Right hindlimb (tissue), 1 donor: ENCODE data around the gene ADM2.
"Not testable (repeated sequence)": the region's sequence is repeated elsewhere in the genome, so short reads cannot be mapped to it uniquely, and the experiment has no call there.

Source experiments
- DNase-seq: peaks from one replicate; pipeline ENCODE4 v3.0.0-alpha.2; 2018

Gene ADM2

DNA sequence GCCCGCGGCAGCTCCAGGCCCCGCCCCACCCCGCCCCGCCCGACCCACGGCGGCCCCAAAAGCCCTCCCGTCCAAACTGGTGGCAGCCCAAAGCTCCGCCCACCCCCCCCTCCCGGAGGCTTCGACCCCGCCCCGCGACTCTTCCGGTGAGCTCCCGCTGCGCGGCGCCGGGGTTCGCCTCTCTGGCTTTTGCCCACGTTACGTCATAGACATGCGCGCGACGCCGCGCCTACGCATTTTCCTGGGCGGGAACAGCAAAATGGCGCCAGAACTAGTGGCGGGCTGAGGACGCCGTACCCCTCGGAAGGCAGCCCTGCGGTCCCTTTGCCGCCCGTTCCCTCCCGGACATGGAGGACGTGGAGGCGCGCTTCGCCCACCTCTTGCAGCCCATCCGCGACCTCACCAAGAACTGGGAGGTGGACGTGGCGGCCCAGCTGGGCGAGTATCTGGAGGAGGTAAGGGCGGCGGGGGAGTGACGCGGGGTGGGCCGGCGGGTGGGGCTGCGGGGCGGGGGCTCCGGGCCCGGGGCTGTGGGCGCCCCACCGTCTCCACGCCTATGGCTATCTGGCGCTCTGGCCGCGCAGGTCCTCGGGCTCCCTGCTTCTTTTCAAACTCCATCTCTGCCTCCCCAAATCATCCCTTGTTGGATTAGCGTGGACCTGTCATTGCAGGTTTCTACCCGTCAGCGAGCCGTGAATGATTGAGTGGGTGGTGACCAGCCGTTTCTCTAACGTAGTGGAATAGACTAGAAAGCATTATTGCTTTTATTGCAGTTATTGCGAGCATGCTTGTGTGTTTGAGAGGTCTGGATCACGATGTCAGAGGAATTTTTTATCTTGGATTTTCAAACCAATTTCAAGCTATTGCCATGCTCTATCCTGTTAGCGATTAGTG lies 26.9 kb downstream of the ADM2 start, which contains the start of gene NCAPH2:
TSS of gene NCAPH2 (plus strand) at position 234 of the 894 bp plus-strand sequence. CDS start at position 348, 114 bp downstream.
- DNase-seq: peak; percentile 98

DNA sequence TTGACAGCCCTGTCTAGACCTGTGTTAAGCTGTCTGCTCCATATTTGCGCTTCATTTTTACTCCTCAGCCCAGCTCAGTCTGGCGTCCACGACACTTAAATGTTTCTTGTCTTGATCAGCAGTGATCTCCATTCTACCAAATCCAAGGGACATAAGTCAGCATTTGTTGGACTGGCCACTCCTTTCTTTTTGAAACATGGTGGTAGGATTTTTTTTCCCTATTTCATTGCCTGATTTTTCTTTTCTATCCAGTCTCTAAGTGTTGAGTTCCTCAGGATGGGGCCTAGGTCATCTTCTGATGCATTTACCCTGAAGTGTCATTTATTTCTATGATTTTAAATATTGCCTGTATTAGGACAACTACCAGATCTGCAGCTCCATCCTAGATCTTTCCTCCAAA lies 27.6 kb downstream of the ADM2 start:
- DNase-seq: no peak

DNA sequence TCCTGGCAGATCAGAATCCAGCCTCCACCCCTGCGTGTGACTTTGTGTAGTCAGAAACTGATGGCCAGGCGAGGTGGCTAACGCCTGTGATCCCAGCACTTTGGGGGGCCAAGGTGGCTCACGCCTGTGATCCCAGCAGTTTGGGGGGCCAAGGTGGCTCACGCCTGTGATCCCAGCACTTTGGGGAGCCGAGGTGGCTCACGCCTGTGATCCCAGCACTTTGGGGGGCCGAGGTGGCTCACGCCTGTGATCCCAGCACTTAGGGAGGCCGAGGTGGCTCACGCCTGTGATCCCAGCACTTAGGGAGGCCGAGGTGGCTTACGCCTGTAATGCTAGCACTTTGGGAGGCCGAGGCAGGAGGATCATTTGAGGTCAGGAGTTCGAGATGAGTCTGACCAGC lies 31.8 kb downstream of the ADM2 start:
- DNase-seq: no peak

DNA sequence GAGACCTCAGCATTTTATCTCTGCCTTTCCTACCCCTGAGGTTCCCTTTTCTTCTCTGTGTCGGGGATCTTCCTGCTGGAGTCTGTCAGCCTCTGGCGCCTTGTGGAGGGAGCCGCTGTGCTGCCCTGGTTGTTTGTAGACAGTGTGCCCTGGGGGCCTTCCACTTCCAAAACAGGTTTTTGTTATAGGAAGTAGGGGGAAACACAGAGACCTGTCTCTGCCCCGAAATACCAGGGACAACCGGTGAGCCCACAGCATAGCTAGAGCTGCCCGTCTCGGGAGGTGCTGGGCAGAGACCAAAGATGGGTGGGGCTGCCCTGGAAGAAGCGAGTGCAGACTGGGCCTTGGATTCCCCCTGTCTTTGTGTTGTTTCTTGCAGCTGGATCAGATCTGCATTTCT lies 34.7 kb downstream of the ADM2 start:
- DNase-seq: no peak

DNA sequence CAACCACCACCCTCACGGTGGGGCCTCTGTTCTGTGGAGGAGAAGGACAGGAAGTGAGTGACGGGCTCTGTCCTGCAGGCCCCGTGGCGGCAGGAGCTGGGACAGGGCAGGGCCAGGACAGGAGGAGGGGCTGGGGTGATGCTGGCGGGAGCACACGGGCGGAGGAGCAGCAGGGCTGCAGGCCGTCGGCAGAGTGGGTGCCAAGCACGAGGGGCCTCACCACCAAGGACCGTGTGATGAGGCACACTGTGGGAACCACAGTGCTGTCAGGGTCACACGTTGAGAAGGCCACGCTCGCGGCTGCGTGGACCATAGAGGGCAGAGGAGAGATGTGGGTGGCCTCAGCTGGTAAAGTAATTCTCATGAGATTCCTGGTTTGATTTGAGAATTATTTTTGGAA lies 35.5 kb downstream of the ADM2 start:
- no peak for DNase-seq

DNA sequence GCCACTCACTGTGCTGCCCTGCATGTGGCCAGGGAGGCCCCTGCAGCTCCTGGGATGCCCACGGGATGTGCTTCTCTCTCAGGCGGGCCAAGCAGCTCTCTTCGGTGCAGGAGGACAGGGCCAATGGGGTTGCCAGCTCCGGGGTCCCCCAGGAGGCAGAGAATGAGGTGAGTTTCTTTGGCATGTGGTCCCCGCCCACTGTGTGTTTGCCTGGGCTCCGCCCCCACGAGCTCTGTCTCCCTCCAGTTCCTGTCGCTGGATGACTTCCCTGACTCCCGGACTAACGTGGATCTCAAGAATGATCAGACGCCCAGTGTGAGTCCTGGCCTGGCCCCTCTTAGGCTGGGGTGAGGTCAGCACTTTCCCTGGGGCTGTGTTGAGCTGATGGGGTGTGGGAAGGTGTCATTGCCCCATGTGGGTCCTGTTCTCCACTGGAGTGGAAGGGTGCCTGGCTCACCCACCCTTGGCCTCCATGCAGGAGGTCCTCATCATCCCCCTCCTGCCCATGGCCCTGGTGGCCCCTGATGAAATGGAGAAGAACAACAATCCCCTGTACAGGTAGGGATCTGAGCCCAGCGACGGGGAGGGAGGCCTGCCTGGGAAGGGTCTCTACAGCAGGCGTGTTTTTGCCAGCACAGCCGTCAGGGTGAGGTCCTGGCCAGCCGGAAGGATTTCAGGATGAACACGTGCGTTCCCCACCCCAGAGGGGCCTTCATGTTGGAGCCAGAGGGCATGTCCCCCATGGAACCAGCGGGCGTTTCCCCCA lies 36.3 kb downstream of the ADM2 start:
- DNase-seq: no peak

DNA sequence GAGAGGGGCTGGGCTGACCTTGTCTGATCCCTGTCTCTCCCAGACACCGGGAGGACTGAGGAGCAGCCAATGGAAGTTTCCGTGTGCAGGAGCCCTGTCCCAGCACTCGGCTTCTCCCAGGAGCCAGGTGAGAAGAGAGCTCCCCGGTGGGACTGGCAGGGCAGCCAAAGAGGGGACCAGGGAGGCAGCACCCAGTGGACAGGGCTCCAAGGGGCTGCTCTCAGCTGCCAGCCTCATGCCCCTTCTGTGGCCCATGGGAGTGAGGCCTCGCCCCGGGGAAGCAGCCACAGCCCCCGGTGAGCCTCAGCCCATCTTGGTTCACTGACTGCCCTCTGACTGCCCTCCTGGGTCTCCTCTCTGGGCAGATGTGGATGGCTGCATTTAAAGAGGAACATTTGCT lies 37.3 kb downstream of the ADM2 start:
- DNase-seq: no peak

DNA sequence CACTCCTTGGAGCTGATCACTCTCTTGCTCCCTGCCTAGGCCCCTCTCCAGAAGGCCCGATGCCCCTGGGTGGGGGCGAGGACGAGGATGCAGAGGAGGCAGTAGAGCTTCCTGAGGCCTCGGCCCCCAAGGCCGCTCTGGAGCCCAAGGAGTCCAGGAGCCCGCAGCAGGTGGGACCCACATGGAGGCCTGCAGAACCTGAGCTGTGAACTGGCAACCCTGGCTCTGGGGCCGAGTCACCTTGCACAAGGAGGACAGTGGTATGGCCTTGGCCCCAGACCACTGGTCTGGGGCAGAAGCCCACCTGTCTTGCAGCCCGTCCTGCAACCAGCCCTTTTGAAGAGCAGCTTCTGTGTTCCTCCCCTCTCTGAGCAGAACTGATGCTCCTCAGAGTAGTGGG lies 37.8 kb downstream of the ADM2 start:
- DNase-seq: no peak

DNA sequence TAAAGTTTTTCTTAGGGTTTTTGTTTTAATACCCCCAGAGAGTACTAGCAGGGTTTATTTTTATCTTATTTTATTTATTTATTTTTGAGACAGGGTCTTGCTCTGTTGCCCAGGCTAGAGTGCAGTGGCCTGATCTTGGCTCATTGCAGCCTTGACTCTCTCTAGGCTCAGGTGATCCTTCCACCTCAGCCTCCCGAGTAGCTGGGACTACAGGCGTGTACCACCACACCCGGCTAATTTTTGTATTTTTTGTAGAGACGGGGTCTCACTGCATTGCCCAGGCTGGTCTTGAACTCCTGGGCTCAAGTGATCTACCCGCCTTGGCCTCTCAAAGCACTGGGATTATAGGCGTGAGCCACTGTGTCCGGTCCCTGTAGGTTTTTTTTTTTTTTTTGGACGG lies 38.8 kb downstream of the ADM2 start:
- not testable (repeated sequence) for DNase-seq

DNA sequence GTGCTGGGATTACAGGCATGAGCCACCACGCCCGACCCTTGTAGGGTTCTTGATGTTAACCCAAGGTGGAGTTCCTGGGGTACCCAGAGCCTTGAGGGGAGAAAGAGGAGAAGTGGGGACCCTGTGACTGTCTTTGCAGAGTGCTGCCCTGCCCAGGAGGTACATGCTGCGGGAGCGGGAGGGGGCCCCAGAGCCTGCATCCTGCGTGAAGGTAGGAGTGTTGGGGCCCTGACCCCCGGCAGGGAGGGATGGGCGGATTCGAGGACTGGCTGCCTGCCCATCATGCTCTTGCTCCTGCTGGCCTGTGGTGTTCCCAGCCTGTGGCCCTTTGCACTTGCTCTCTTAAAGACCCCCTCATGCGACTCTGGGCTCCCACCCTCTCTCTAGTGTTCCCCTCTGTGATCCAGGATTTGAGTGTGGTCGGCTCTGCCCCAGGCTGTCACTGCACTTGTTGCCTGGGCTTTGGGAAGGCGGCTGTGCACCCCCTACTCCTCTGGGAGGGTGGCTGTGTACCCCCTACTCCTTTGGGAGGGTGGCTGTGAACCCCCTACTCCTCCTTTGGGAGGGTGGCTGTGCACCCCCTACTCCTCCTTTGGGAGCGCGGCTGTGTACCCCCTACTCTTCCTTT lies 39.6 kb downstream of the ADM2 start:
- no peak for DNase-seq

DNA sequence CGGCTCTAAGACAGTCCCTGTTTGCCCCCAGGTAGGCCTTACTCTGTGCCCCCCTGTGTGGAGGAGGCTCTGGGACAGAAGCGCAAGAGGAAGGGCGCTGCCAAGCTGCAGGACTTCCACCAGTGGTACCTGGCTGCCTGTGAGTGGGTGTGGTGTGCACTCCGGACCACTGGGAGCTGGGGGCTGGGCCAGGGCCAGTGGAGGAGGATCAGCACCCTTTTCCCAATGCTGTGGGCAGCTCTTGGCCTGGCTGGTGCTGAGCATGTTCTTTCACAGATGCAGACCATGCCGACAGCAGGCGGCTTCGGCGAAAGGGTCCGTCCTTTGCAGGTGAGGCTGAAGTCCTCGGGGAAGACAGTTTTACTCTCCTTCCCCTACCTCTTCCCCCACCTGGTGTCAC lies 40.4 kb downstream of the ADM2 start:
- DNase-seq: no peak

DNA sequence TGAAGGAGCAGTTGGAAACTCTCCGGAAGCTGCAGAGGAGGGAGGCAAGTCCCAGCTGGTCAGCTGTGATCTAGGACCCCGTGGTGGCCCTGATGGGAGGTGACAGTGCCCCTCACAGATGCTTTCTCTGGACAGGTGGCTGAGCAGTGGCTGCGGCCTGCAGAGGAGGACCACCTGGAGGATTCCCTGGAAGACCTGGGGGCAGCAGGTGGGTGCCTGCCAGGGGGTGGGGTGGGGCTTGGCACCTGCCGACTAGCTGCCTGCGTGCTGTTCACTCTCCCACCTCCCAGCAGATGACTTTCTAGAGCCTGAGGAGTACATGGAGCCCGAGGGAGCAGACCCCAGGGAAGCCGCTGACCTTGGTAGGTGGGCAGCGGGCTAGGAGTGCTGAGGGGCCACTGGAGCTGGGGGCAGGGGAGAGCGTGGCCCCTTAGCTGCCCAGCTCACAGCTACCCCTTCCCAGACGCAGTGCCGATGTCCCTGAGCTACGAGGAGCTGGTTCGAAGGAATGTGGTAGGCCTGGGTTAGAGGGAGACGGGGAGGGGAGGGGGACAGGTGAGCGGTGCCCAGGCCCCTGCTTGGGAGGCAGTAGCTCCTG lies 41.0 kb downstream of the ADM2 start:
- DNase-seq: peak; percentile 25

DNA sequence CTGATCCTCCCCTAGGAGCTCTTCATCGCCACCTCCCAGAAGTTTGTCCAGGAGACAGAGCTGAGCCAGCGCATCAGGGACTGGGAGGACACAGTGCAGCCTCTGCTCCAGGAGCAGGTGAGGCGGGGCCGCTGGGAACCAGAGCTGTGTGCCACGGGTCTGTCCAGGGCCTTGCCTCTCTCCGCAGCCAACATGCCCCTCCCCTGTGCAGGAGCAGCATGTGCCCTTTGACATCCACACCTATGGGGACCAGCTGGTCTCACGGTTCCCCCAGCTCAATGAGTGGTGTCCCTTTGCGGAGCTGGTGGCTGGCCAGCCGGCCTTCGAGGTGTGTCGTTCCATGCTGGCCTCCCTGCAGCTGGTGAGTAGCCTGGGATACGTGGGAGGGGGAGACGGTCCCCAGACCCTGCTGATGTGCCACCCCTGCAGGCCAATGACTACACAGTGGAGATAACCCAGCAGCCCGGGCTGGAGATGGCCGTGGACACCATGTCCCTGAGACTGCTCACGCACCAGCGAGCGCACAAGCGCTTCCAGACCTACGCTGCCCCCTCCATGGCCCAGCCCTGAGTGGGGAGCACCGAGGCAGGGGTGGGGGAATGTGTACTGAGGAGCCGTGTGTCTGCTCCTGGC lies 41.6 kb downstream of the ADM2 start:
- peak; percentile 21 for DNase-seq

DNA sequence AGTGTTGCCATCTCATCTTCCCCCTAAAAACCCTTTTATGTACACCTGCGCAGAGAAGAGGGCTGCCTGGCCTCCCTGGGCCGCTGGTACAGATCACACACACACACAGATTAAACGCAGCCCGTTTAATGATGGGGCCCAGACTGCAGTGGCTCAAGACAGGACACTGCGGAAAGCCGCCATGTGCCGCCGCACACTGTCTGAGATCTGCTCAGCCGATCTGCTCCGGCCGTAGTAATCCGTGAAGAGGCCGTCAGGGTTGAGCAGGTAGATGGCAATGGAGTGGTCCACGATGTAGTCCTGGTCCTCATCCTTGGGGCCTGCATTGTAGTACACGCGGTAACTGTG lies 42.1 kb downstream of the ADM2 start:
- no peak for DNase-seq

DNA sequence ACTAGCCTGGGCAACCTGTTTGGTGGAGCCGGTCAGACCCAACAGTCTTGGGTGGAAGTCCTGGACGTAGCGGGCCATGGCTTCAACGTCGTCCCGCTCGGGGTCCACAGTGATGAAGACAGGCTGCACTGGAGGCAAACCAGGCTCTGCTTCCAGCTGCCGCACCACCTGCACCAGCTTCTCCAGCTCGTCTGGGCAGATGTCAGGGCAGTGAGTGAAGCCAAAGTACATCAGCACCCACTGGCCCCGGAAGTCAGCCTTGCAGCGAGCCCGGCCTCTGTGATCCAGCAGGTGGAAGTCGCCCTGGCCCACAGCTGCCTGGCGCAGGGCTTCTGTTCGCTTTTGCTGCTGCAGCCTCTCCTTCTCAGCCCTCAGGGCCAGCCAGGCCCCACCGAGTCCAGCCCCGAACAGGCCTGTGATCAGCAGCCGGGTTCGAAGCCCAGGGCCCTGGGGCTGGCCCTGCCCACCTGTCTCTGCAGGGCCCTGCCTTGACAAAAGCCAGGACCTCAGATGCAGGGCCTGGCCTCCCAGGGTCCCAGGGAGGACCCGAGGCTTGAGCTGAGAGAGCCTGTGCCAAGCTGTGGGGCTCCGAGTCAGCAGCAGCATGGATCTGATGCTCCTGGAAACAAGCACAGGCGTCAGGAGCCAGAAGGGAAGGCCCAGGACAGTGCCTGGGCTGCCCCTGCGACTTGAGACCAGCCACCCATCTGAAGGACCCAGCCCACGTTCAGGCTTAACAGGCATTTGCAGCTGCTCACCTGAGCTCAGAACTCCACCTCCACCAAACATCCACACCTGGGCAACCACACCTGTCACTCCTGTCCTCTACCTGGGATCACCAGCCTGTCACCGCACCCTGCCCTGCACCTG lies 42.7 kb downstream of the ADM2 start:
- DNase-seq: peak; percentile 23

DNA sequence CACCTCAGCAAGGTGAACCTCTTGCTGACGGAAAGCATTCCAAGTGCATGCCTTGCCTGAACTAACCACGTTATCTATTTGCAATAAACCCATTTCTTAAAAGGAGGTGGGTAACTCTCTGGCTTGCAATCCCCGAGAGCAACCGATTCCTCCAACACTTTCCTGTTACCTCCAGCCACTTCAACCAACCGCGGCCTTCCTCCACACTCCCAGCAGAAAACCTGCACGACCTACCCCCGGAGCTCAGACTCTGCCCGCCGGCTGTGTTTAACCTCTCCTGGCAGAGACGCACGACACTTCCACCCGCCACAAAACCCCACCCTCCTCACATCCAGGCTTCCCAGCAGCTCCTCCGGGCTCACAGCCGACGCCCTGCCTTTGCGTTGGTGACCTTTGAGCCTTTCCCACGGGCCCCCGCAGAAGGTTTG lies 43.3 kb downstream of the ADM2 start:
- DNase-seq: no peak

DNA sequence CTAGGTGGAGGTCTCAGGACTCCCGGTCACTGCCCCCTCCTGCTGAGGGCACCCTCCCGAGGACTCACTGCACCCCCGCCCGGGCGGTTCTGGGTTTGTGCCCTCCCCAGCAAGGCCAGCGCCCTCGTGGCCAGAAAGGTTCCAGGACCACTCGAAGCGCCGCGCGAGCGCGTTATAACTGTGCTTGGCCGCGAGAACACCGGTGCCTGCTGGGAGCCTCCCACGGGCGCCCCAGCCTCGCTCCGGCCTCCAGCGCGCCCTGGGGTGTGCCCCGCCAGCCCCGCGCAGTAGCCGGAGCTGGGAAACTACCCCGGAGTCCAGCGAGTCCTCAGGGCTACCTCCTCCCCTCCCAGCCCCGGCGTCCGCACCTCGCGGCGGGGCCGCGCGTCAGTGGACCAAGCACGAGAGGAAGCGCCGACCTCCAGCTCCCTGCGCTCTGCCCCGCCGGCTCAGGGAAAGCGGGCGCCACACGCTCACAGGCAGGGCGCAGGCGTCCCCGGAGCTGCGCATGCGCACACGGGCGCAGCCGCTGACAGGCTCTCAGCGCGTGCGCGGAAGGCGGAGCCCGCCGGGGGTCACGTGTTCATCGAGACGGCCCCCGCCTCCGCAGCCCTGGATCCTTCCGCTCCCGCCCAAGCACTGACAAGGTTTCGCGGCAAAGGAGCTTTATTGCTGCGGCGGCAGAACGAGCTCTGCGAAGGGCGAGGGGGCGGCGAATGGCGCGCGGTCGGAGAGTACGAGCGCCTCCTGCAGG lies 43.9 kb downstream of the ADM2 start, which contains the start of gene SCO2:
TSS of gene SCO2 (minus strand) at position 495 of the 754 bp plus-strand sequence. CDS start 1,187 bp downstream, outside the sequence.
- peak; percentile 98 for DNase-seq

DNA sequence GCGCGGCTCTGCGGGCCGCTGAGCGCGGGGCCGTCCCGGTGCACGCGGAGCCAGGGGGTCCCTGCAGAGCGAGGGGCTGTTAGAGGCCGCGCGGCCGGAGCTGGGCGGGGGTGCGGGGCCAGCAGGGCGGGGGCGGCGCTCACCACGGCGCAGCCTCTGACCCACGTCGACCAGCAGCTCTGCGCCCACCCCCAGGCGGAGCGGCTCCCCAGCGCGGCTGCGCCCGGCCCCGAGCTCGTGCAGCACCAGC lies 44.4 kb downstream of the ADM2 start:
- no peak for DNase-seq

DNA sequence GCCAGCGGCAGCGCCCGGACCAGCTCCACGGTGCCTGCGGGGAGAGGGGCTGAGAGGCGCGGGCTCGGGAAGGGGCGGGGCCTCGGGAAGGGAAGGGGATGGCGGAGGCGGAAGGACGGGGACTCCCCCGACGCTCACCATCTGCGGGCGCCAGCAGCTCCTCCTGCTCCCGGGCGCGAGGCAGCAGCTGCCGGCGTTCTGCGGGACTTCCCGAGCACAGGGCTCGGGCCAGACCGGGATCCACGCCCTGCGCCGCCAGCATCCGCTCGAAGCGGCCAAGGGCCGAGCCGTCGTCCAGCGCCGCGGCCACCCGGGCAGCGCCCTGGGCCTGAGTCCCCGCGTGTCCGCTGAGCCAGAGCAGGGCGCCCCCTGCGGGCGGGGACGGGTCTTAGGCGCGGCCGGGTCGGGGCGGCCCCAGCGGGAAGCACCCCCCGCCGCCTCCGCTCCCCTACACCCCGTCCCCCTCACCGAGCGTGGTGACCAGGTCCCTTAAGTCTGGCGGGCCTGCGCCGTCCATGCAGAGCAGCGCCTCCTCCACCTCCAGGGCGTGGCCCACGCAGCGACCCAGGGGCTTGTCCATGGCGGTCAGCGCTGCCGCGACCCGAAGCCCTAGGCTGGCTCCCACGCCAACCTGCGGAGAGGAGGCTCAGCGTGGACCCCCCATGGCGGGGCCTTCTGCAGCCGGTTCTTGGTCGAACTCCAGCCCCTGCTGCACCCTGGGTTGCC lies 44.9 kb downstream of the ADM2 start:
- peak; percentile 92 for DNase-seq
